GM21526 (cell line): ENCODE measurements around the gene PCP4L1.
"Not testable (repeated sequence)": the region's sequence is repeated elsewhere in the genome, so short reads cannot be mapped to it uniquely, and the experiment has no call there.

ENCODE experiments used
- ATAC-seq: cut with Tn5 transposase; IDR thresholded peaks from one replicate; pipeline ENCODE4 v1.9.1; 2021; ENCODE audit warnings: moderate library complexity; ENCODE audit not compliant: unreplicated experiment, low FRiP score

Gene PCP4L1

DNA sequence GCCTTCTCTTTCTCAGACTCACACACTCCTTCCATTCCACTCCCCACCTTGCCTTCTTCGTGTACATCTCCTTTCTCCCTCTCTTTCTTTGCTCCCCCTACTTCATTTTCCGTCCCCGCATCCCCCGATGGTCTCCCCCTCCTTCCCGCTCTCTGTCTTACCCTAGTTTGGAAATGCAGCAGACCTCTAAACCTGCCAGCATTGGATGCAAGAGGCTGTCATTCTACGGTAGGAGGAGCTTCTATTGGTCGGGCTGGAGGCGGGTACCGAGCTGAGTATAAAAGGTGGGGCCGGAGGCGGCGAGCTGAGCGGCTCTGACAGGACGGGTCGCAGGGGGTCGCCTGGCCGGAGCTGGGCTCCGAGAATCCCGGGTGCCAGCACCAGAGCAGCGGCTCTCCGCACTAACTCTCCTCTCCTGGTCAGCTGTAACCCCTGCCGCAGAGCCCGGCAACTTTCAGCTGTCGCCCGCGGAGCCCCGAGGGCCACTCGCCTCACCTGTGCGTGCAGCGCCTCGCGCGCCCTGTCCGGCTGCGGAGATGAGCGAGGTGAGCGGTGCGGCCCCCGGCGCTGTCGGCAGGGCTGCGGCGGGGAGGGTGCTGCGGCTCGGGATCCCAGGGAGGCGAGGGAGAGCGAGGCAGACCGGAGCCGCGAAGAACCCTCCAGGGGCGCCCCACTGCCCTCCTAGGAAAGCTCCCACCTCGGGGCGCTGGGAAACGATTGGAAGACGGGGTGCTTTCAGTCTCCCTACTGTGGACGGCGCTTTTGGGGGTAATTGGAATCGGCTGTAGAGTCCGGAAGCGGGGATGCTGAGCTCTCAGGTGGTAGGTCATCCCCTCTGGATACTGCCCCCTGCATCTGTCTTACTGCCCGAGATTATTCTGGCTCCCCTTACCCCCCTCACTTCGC lies at the start of gene PCP4L1:
TSS of gene PCP4L1 (plus strand) at position 307 of the 906 bp plus-strand sequence. CDS start at position 537, 230 bp downstream.
- ATAC-seq: no peak

DNA sequence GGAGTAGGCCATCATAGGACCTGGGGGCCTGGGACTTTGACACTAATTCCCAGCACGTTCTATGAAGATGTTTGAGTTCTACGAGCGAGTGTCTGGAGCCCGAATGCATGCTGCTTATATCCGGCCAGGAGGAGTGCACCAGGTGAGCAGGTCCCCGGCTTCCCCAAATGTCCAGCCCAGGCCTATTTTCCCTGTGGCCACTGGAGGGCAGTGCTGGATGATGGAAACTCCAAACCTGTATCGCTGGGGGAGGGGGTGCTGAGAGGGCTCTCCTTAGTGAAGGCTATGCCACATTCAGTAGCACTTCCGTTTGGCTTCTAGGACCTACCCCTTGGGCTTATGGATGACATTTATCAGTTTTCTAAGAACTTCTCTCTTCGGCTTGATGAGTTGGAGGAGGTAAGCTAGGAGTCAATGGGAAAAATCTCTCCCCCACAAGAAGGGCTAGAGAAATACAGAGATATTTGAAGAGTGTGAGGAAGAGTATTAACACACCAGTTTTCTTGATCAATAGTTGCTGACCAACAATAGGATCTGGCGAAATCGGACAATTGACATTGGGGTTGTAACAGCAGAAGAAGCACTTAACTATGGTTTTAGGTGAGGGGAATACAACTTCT lies 48.6 kb upstream of the PCP4L1 start:
- ATAC-seq: no peak

DNA sequence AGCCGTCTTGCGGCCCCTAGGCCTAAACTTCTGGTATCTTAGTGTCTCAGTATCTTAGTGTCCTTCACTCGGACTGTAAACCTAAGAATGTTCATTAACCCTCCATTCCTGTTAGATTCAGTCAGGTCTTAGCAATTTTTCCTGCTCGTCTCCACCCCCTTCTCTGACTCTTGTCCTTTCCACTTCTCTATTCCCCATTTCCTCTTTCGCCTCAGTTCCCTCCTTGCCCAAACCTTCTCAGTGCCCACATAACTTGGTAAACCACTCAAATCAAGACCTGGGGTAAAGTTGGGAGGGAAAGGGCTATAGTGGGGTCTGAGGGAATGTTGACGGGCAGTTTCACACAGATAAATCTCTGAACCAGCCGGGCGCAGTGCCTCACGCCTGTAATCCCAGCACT lies 44.2 kb upstream of the PCP4L1 start:
- ATAC-seq: no peak

DNA sequence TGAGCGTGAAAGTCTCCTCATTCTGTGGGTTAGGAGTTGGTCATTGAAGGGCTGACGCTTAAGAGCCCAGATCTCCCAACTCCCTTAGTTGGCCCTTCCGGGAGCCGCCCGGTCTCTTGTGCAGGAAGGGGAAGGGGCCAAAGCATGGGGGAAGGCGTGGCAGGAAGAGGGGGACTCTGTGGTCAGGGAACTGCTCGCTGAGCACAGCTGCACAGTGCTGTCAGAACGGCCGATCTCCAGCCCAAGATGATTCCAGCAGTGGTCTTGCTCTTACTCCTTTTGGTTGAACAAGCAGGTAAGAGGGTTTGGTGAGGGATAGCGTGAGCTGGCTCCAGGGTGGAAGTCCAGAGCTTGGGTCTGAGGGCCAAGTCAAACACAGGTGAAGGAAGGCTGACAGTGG lies 43.5 kb upstream of the PCP4L1 start, which contains the start of gene FCER1G:
TSS of gene FCER1G (plus strand) at position 220 of the 400 bp plus-strand sequence. CDS start at position 247, 27 bp downstream.
- no peak for ATAC-seq

DNA sequence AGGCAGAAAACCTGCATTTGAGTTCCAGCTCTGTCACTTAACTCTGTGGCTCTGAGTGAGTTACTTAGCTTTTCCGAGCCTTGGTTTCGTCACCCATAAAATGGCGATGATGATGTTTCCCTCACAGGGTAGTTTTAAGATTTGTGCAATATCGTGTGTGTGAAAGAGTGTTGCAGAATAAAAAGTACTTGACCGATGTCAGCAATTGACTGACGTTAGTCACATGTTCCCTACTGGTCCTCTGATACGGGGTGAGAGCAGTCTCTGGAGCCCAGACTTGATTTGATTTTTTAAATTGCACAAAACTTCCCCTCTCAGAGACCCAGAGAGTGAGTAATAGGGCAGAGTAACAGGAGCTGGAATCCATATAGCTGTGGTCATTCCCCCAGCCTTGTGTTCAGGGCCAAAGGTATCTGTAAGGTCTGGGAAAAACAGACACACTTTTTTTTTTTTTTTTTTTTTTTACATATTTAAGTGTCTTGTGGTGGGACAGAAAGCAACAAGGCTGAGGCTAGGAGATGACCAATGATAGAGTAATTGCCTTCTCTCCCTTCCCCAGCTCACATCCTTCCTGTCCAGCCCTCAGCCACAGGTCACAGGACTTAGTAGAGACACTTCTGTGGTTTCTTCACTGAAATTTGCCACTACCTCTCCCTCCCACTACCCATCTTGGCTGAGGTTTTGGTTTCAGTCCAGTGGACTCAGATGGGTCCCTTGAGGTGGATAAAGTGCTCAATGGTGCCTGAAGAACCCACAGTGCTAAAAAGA lies 41.4 kb upstream of the PCP4L1 start:
- ATAC-seq: no peak

DNA sequence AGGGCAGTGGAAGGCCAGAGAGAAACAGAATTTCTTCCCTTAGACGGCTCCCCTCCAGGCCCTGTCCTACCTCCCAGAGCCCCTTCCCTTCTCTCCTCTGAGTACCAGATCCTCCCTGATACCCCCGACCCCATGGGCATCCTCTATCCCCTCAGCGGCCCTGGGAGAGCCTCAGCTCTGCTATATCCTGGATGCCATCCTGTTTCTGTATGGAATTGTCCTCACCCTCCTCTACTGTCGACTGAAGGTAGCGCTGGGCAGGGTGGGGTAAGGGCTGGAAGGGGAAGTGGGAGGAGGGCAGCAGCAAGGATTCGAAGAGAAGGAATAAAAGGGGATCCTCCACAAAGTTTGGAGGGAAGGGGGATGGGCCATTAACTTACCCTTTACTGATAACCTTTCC lies 40.7 kb upstream of the PCP4L1 start:
- ATAC-seq: no peak

DNA sequence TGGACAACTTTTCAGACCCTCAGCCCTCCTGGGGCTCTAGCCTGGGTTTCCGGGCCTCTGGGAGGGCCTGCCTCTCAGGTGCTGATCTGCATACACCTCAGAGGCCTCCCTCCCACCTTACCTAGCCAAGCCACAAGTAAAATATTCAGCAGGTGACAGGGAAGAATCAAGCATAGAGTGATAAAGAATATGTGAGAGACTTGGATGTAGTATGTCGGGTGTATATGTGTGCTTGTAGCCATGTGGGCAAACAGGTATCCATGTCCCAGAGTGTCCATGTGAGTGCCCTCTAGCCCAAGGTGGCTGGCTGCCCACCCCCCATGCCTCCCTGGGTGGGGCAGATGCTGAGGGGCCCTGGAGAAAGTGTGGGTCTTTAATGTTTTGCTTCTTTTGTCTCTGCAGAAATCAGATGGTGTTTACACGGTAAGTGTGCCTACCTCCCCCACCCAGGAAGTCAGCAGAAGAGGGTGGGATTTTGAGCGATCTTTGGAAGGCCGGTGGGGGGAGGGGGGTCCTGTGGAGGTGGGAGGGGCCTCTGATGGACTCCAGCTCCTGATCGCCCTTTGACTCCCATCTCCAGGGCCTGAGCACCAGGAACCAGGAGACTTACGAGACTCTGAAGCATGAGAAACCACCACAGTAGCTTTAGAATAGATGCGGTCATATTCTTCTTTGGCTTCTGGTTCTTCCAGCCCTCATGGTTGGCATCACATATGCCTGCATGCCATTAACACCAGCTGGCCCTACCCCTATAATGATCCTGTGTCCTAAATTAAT lies 40.1 kb upstream of the PCP4L1 start:
- no peak for ATAC-seq

DNA sequence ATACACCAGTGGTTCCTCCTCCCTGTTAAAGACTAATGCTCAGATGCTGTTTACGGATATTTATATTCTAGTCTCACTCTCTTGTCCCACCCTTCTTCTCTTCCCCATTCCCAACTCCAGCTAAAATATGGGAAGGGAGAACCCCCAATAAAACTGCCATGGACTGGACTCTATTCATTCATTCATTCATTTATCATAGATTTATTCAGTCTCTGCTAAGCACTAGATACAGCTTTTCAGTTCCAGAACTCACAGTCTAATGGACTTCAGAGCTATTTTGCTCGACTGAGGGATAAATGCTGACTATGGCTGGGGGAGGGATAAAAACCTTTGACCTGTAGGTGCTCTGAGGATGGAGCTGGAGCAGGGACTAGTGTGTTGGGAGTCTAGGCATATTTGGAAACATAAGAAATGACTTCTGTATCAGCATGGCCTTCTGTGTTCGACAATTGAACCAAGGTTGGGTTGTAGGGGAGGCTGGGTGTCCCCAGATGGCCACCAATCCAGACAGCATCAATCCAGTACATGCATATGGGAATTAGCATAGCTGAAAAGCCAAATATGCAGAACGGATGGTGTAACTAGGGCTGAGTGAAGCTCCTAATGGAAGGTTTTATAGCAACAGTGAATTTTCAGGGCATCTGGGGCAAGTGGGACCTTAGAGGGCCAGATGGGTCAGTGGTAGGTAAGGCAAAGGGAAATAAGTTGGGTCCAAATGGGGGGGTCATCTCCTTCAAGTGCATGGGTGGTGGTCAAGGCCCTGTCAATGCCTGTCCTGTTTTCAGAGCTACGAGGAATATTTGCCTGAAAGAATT lies 39.3 kb upstream of the PCP4L1 start:
- no peak for ATAC-seq

DNA sequence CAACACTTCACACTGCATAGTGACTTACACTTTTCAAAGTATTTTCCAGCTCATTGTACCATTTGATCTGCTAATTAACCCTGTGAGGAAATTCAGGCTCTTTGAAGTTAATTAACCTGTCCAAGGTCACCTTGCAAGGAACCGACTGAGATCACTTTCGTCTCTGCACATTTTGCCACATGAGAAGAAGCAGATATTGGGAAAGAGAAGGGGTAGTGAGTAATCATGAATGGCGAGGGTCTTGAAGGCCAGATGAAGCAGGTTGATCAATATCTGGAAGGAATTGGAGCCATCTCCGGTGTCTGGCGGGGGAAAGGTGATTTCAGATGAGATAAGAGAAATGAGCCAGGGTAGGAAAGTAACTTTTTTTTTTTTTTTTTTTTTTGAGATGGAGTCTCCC lies 38.5 kb upstream of the PCP4L1 start:
- ATAC-seq: no peak

DNA sequence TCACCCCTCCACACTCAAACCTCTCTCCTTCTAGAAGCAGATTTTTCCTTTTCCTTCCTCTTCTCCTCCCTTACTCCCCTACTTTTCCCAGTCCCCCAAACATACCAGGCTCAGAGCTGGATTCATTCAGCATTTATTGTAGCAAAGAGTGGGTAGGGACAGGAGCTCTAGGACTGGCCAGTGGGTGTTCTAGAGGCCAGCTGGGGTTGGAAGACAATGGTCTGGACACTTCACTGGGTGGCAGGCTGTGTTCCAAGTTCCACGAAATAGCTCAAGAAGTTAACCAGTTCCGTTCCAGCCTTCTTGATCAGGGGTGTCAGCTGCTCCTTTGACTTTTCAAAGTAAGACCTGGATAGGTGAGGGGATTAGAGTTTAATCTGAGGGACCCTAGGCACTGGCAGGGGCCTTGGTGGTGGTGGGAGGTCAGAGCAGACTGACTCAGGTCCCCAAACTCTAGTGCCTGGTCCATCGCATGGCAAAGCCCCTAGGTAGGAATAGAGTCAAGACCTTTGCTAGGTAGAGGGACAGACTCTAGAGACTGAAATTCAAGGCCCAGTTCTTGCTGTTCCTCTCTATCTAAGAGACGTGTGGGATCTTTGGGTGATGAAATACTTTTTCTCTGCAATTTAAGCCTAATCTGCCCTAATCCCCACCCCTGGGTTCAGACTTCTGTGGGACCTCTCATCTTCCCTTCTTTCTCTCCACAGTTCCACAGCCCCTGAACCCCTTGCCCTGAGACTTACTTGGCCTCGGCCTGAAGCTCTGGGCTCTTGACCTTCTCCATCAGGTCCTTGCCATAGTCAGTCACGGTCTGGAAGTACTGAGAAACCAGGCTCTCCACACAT lies 36.1 kb upstream of the PCP4L1 start:
- no peak for ATAC-seq

DNA sequence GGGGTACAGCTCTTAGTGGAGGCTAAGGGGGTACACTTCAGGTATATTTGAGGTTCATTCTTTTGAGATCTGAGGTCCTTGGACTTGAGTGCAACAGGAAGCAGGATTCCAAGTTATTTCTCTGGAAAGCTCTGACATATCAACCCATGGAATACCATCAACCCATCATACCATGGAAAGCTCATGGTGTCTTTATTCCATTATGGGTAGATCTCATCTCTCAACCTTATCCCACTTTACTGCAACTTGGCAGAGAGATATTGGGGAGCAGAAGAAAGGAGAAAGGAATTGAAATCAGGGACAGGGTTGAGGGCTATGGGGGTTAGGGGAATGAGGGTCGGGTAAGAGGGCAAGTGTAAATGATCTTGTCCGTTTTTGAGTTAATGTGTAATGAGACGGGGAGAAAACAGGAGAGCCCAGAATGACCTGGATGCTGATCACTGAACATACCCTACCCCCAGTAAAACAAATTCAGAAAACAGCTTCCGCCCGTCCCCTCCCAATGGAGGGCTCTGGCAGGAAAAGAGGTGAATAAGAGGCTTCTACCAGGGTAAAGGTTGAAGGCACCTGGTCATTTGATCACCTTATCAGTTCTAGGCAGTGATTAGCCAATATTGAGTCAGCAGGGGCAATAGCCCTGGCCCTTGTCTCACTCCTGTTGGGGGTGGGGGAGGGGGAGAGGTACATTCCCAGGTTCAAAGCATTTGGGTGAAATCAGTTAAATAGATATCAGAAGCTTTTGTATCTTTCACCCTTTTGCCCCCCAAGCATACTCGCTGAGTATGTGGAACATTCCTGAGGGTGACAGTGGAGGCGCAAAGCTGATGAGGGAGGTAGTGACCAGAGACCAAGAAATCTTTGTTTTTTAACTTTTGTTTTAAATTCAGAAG lies 34.5 kb upstream of the PCP4L1 start:
- ATAC-seq: no peak

DNA sequence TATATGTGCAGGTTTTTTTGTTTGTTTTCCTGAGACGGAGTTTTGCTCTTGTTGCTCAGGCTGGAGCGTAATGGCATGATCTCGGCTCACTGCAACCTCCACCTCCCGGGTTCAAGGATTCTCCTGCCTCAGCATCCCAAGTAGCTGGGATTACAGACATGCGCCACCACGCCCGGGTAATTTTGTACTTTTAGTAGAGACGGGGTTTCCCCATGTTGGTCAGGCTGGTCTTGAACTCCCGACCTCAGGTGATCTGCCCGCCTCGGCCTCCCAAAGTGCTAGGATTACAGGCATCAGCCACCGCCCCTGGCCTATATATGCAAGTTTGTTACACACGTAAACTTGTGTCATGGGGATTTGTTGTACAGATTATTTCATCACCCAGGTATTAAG lies 33.9 kb upstream of the PCP4L1 start:
- not testable (repeated sequence) for ATAC-seq

DNA sequence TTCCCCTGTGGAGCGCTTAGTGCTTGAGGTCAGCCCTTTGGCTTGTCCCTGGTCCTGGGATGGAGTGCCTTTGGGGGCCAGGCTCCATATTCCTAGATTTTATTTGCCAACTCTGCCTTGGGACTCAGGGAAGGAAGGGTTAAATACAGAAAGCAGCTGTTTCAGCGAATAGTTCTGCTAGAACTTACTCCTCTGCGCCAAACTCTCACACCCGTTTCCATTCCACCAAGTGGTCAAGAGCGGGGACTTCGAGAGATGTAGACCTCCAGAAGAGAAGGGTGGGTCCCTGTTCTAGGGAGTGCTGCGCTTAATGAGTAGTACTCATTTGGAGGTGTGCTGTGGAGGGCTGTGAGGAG lies 33.4 kb upstream of the PCP4L1 start:
- no peak for ATAC-seq

DNA sequence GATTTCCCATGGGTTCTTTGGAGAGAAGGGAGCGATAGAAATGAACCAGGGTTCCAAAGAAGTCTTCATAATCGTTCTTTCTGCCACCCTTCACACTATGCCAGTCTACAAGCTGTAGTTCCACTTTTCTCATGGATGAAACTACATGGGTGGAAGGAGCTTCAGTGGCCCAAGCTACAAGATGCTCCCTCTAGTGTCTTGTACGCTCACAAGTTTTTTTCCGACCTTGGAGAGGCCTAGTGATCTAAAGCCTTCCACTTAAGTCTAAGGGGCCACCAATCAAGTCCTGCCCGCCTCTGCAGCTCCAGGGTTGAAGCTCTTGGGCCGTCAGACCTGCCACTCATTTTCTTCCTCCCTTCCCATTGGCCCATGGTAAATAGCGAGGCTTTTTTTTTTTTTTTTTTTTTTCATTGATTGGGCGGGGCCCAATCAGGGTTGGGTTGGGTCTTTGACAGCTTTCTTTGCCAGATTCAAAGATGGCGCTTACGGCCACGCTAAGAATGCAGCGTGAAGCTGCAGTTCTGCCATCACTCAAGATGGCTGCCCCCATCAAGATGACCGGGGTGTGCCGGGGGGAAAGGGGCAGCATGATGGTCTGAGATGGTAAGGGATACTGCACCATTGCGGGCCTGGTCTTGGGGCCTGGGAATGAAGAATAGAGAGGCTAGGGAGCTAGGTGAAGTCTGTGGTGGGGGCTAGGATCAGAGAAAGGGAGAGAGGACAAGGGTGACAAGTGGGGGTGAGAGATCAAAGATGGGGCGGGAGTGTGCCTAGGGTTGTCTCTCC lies 32.8 kb upstream of the PCP4L1 start, which contains the start of gene TOMM40L:
TSS of gene TOMM40L (plus strand) at position 527 of the 786 bp plus-strand sequence. CDS start 430 bp downstream, outside the sequence.
- peak; percentile 89 for ATAC-seq

DNA sequence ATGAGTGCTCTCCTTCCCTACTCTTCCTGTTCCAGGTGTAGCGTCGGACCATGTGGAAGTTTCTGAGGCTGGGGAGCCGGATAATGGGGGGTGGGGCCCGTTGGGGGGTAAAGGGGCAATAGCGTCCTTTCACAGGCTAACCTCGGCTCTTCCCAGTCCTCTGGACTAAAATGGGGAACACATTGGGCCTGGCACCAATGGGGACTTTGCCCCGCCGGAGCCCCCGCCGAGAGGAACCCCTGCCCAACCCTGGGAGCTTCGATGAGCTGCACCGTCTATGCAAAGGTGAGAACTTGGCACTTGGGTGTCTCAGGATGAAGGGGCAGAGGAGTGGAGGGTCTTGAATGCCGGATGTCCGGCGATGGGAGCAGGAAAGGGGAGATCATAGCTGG lies 32.2 kb upstream of the PCP4L1 start:
- no peak for ATAC-seq

DNA sequence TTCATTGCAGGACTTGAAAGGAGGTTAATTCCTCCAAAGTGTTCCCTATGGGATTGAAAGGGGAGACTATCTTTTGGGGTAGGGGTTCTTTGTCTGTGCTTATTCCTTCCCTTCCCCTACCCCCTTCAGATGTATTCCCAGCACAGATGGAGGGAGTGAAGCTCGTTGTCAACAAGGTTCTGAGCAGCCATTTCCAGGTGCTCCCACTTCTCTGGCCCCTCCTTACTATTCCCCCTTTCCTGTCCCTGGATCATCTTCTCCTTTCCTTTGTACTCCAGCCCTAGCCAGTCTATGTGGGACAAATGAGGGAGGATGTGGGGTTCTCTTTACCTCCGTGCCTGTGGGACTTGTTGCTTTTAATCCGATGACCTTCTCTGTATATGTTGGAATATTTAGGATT lies 31.8 kb upstream of the PCP4L1 start:
- ATAC-seq: no peak
